Measurements from ENCODE around the gene OR8D4. TPM values are rescaled to one million over a fixed set of nuclear protein-coding genes. Genes with fewer than 3 reads are reported as not detected.

The OR8D4 gene
- not detected in 2 replicates for total RNA-seq

DNA sequence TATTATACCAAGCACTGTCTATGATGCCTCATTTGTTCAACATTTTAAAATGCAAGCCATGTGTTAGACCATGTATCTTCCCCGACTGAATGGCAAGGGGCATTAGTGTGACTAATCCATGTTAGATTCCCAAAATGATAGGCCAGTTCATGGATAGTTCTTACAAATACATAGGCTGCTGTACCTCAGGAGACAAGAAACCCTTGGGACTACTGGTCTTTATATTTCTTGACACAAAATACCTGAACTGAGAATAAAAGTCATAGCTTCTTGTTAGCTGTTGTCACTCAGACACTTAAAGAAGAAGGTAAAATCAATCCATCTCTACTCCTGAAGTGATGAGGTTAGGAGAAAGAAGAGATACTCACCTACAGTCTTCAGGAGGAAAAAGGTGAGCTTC is at the start of gene OR8D4:
Gene OR8D4, plus strand, starts transcription at position 301 of the 400 bp plus-strand sequence. CDS start 4,265 bp downstream, outside the sequence.

DNA sequence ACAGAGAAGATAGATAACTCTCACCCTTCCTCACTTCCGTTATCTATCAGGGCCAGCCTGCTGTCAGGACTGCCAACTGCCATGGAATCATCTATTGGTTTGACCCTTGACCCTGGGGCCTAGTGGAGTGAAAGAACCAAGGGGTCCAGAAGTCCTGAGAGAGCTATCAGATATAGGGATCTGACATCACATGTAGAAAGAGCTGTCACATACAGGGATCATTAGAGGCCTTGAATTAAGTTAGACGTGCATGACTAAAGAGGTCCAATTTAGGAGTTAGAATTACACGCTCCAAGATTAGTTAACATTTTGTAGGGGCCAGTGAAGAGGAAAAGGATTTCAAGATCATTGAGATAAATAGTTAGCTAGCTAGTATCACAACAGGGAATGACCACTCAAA is 16.4 kb upstream of the OR8D4 start, which contains the start of gene TMEM225:
Gene TMEM225, minus strand, starts transcription at position 101 of the 400 bp plus-strand sequence. CDS start 245 bp downstream, outside the sequence.

DNA sequence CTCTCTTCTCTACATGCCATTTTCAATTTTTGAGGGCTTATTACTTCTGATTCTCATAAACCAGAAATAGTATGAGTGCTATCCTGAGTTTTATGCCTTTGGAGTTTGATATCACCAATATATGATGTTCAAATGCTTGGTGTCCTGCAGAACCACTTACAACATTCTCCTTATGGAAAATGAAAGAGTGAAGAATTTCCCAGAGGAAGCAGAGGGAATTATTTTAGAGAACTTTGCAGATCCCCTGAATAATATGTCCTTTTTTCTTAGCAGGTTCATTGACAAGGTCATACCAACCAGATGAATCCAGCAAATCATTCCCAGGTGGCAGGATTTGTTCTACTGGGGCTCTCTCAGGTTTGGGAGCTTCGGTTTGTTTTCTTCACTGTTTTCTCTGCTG is 37.4 kb downstream of the OR8D4 start, which contains the start of gene OR4D5:
Gene OR4D5, plus strand, starts transcription at position 301 of the 400 bp plus-strand sequence. Its CDS starts 0 bp downstream, at position 301.

DNA sequence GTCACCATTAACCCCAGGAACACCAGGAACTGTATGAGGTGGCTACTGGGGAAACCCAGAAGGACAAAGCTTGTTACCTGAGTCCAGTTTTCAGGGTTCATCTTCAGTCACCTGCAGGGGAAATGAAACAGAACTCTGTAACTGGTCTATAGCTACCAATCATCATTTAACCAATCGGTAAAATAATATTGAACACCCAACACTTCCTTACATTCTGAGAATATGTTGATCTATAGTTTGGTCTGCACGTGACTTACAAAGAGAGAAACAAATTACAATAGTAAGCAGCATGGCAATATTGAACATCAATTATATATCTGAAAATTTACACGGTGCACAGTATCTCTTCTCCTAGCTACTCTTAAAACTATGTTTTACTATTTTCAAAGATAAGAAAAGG is 41.8 kb downstream of the OR8D4 start, which contains the start of gene OR6T1:
Gene OR6T1, minus strand, starts transcription at position 101 of the 400 bp plus-strand sequence. Its CDS starts 0 bp downstream, at position 101.

Other genes with a start within 250 kb of the OR8D4 start
- 0.44 and 1.1 TPM in 2 replicates for gene SCN3B, start 247.5 kb upstream of the OR8D4 start, total RNA-seq
- 2.7 and 7.5 TPM in 2 replicates for gene ZNF202, start 160.5 kb upstream of the OR8D4 start, total RNA-seq
- not detected in 2 replicates for gene OR6X1, start 147.6 kb upstream of the OR8D4 start, total RNA-seq
- gene OR6M1, start 95.8 kb upstream of the OR8D4 start, total RNA-seq, result not detected in 2 replicates
- not detected in 2 replicates for gene TMEM225, start 16.5 kb upstream of the OR8D4 start, total RNA-seq
- not detected in 2 replicates for gene OR4D5, start 37.5 kb downstream of the OR8D4 start, total RNA-seq
- gene OR6T1, start 41.7 kb downstream of the OR8D4 start, total RNA-seq, result not detected in 2 replicates
- gene OR10S1, start 75.6 kb downstream of the OR8D4 start, total RNA-seq, result not detected in 2 replicates
- not detected in 2 replicates for gene OR10G6, start 93.0 kb downstream of the OR8D4 start, total RNA-seq
- gene OR10G4, start 110.8 kb downstream of the OR8D4 start, total RNA-seq, result not detected in 2 replicates
- gene OR10G9, start 120.8 kb downstream of the OR8D4 start, total RNA-seq, result not detected in 2 replicates
- gene OR10G8, start 124.6 kb downstream of the OR8D4 start, total RNA-seq, result not detected in 2 replicates
- gene OR10G7, start 139.2 kb downstream of the OR8D4 start, total RNA-seq, result not detected in 2 replicates
- 15.9 and 18.0 TPM in 2 replicates for gene VWA5A, start 213.3 kb downstream of the OR8D4 start, total RNA-seq